Kidney glomerular epithelial cell (primary cell): ENCODE results near the gene LIMK1.
"Not testable (repeated sequence)": the region's sequence is repeated elsewhere in the genome, so short reads cannot be mapped to it uniquely, and the experiment has no call there.

ENCODE experiments used
- DNase-seq: peaks from one replicate; lab custom pipeline; 2025; lab: John Stamatoyannopoulos, UW

The LIMK1 gene

DNA sequence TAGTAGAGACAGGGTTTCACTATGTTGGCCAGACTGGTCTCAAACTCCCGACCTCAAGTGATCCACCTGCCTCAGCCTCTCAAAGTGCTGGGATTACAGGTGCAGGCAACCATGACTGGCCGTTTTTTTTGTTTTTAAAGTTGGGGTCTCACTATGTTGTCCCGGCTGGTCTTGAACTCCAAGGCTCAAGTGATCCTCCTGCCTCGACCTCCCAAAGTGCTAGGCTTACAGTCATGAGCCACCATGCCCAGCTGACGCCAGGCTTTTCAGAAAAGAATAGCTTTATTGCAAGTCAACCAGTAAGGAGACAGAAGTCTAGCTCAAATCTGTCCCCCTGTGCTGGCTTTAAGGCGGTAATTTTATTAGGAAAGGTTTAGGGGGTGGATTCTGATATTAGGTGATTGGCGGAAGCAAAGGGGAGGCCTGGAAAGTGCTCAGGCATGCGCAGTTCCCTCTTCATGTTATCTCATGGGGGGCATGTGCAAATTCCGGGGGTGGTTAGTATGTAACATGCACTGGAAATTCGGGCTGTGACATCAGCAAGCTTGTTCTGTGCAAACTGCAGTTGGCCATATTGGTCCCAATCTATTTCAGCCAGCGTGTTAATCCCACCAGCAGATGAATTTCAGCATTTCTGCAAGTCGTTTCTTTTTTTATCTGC, 42.7 kb downstream of the LIMK1 start:
- no peak for DNase-seq

DNA sequence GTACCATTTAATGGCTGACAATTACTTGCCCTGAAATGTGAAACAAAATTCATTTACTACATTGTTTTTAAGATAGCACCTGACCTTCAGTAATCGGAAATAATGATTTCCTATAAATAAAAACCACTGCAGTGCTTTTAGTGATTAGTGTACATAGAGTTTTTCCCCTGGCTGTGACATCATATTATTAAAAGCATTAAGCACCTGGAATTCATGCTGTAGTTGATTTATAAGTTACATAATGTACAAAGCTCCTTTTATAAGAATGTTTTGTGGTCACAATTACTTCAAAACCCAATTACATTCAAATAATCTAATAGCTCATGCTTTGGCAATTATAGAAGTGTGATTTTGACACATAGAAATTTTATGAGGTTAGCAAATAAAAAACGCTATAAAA, 46.3 kb downstream of the LIMK1 start:
- no peak for DNase-seq

GRCh38 chr7:74130518-74130917, 46.9 kb downstream of the LIMK1 start:
- DNase-seq, result no peak

- DNase-seq, result no peak
Observed at GRCh38 chr7:74134117-74134620, 50.6 kb downstream of the LIMK1 start.

DNA sequence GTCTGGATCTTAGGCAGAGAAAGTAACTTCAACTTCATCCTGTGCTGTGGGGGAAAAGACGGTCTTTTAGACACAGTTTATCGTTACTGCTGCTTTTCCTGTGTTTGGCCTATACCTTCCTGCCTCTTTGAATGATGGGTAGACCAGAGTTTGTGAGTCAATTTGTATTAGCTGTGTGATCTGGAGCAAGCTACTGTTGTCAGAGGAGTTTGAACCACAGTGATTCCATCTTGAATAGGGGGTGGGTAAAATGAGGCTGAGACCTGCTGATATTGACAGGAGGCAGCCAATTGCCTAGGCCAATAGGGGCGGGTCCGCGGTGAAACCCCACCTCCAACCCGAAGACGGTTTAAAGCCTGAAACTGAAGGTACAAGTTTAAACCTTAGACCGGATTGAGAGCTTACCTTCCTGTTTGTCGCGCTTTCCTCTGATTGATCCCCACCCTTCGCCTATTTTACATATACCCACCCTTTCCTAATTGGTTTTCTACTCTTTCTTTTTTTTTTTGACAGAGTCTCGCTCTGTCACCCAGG, 54.8 kb downstream of the LIMK1 start:
- no peak for DNase-seq

- no peak for DNase-seq
Observed at GRCh38 chr7:74138945-74139843, 55.6 kb downstream of the LIMK1 start.

GRCh38 chr7:74141705-74142104, 58.1 kb downstream of the LIMK1 start:
- DNase-seq, result no peak

GRCh38 chr7:74143383-74143782, 59.8 kb downstream of the LIMK1 start:
- no peak for DNase-seq

GRCh38 chr7:74148491-74148890, 64.9 kb downstream of the LIMK1 start:
- DNase-seq, result no peak

DNA sequence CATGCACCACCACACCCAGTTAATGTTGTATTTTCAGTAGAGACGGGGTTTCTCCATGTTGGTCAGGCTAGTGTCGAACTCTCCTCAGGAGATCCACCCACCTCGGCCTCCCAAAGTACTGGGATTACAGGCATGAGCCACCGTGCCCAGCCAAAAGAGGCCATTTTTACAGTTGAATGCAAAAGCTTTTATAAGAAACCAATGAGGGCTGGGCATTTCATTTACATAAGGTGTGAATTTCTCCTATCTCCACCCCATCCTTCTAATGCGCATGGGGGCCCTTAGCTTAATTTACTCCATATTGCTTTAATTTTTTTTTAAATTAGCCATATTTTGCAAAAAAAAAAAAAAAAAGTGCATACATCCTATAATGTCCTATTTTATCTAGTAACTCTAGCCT, 65.5 kb downstream of the LIMK1 start:
- no peak for DNase-seq

- no peak for DNase-seq
Observed at GRCh38 chr7:74149603-74150002, 66.0 kb downstream of the LIMK1 start.

GRCh38 chr7:74153736-74154135, 70.1 kb downstream of the LIMK1 start:
- no peak for DNase-seq

- no peak for DNase-seq
Observed at GRCh38 chr7:74155810-74156395, 72.3 kb downstream of the LIMK1 start.

DNA sequence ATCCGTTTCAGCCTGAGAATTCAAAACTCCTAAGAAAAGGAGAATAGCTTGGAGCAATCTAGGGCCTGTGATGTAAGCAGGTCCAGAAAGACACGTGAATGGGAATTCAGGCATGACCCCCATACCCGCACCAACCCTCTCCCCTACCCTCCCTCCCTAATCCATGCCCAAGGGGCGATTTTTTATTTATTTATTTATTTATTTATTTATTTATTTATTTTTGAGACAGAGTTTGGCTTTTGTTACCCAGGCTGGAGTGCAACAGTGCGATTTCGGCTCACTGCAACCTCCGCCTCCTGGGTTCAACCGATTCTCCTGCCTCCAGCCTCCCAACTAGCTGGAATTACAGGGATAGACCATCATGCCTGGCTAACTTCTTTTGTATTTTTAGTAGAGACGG, 74.0 kb downstream of the LIMK1 start:
- no peak for DNase-seq

- DNase-seq, result no peak
Observed at GRCh38 chr7:74164985-74165456, 81.4 kb downstream of the LIMK1 start.

- DNase-seq, result no peak
Observed at GRCh38 chr7:74165867-74166593, 82.4 kb downstream of the LIMK1 start.

- DNase-seq, result not testable (repeated sequence)
Observed at GRCh38 chr7:74167324-74167723, 83.7 kb downstream of the LIMK1 start.
